NCI-H226 (cell line): ENCODE measurements around the gene PDE1A.
"Not testable (repeated sequence)": the region's sequence is repeated elsewhere in the genome, so short reads cannot be mapped to it uniquely, and the experiment has no call there.

Experiments
- DNase-seq: peaks from one replicate; pipeline ENCODE4 v3.0.0-alpha.2; 2015

PDE1A gene

GRCh38 chr2:182404975-182405561 lies 21.8 kb downstream of the PDE1A start:
- DNase-seq = no peak

- DNase-seq = peak; percentile 65
Observed at GRCh38 chr2:182404092-182404491, 22.7 kb downstream of the PDE1A start.

- DNase-seq = no peak
Observed at GRCh38 chr2:182393270-182393760, 33.5 kb downstream of the PDE1A start.

GRCh38 chr2:182391443-182391842 lies 35.4 kb downstream of the PDE1A start:
- no peak for DNase-seq

- DNase-seq = not testable (repeated sequence)
Observed at GRCh38 chr2:182386267-182386880, 40.5 kb downstream of the PDE1A start.

GRCh38 chr2:182384860-182385259 lies 42.0 kb downstream of the PDE1A start:
- DNase-seq = no peak

GRCh38 chr2:182381225-182381624 lies 45.6 kb downstream of the PDE1A start:
- no peak for DNase-seq

GRCh38 chr2:182379241-182379640 lies 47.6 kb downstream of the PDE1A start:
- DNase-seq = no peak

- DNase-seq = no peak
Observed at GRCh38 chr2:182378759-182379158, 48.1 kb downstream of the PDE1A start.

GRCh38 chr2:182377467-182377866 lies 49.4 kb downstream of the PDE1A start:
- no peak for DNase-seq

- DNase-seq = no peak
Observed at GRCh38 chr2:182375862-182376261, 51.0 kb downstream of the PDE1A start.

- DNase-seq = peak; percentile 87
Observed at GRCh38 chr2:182372661-182373060, 54.2 kb downstream of the PDE1A start.

- DNase-seq = no peak
Observed at GRCh38 chr2:182368996-182369395, 57.8 kb downstream of the PDE1A start.

GRCh38 chr2:182368446-182368845 lies 58.4 kb downstream of the PDE1A start:
- peak; percentile 31 for DNase-seq

- no peak for DNase-seq
Observed at GRCh38 chr2:182367401-182367800, 59.4 kb downstream of the PDE1A start.

GRCh38 chr2:182366628-182367027 lies 60.2 kb downstream of the PDE1A start:
- no peak for DNase-seq

GRCh38 chr2:182365855-182366254 lies 61.0 kb downstream of the PDE1A start:
- DNase-seq = no peak

- DNase-seq = no peak
Observed at GRCh38 chr2:182361477-182361876, 65.4 kb downstream of the PDE1A start.

GRCh38 chr2:182360663-182361260 lies 66.1 kb downstream of the PDE1A start:
- DNase-seq = no peak

GRCh38 chr2:182359990-182360662 lies 66.7 kb downstream of the PDE1A start:
- no peak for DNase-seq

GRCh38 chr2:182359027-182359989 lies 67.5 kb downstream of the PDE1A start:
- DNase-seq = peak; percentile 46

- no peak for DNase-seq
Observed at GRCh38 chr2:182358601-182359000, 68.2 kb downstream of the PDE1A start.

GRCh38 chr2:182355815-182356214 lies 71.0 kb downstream of the PDE1A start:
- DNase-seq = no peak
